OCI-LY1 (cell line): ENCODE data around the gene CASP6.

Source experiments
- CTCF ChIP-seq: fragments of 200-600 bp; sonication (generic), shearing (Covaris generic); IDR thresholded peaks from 2 replicates; pipeline ENCODE4 v1.5.1; 2017; ENCODE audit warnings: mild to moderate bottlenecking, antibody characterized with exemption, low read length, moderate library complexity, mixed read lengths
- EZH2 ChIP-seq: fragments of 200-600 bp; sonication (generic), shearing (Covaris generic); IDR thresholded peaks from 2 replicates; pipeline ENCODE4 v1.8.0; 2017; ENCODE audit warnings: borderline replicate concordance, mixed run types, mild to moderate bottlenecking, antibody characterized with exemption, low read length, moderate library complexity, mixed read lengths

GRCh38 chr4:109738104-109738872, 35.0 kb upstream of the CASP6 start:
- TF ChIP-seq CTCF (no peak), EZH2 (no peak)
